ENCODE measurements around the gene SECISBP2L.

The SECISBP2L gene

GRCh38 chr15:48993380-48993779 lies 52.9 kb downstream of the SECISBP2L start:
- H3K27ac ChIP-seq (ENCODE audit: low read depth, low read length, severe bottlenecking) = no peak overlapping the region

GRCh38 chr15:48992545-48992944 lies 53.7 kb downstream of the SECISBP2L start:
- Histone ChIP-seq H3K4me3 (ENCODE audit: extremely low read depth, insufficient read depth, low read length, poor library complexity, severe bottlenecking) (no peak overlapping the region), H3K36me3 (ENCODE audit: control insufficient read depth, insufficient read depth, low read length) (peaks cover 64% of the 10 kb centered on the region), H3K27ac (ENCODE audit: low read depth, low read length, severe bottlenecking) (no peak overlapping the region), H3K9me3 (ENCODE audit: control insufficient read depth, low read length) (no peaks in the 10 kb centered on the region), H3K4me1 (ENCODE audit: control insufficient read depth, insufficient read depth, low read length, poor library complexity, severe bottlenecking) (no peaks in the 10 kb centered on the region)
- WGBS, 2 experiments (ENCODE audit: insufficient coverage in 2 of 2) = no CpG with 5 or more reads among the region's 1 CpG

More at GRCh38 chr15:48993380-48993779, 52.9 kb downstream of the SECISBP2L start:
- H3K36me3 ChIP-seq (ENCODE audit: control insufficient read depth, insufficient read depth, low read length) = peaks cover 63% of the 10 kb centered on the region
- H3K9me3 ChIP-seq (ENCODE audit: control insufficient read depth, low read length) = no peaks in the 10 kb centered on the region
- no peaks in the 10 kb centered on the region for H3K4me1 ChIP-seq (ENCODE audit: control insufficient read depth, insufficient read depth, low read length, poor library complexity, severe bottlenecking)
- H3K4me3 ChIP-seq (ENCODE audit: extremely low read depth, insufficient read depth, low read length, poor library complexity, severe bottlenecking) = no peak overlapping the region

GRCh38 chr15:48992096-48992495 lies 54.1 kb downstream of the SECISBP2L start:
- WGBS, 2 experiments (ENCODE audit: insufficient coverage in 2 of 2) = 100% methylated on average over 5 of the region's 6 CpGs

GRCh38 chr15:48989170-48989569 lies 57.1 kb downstream of the SECISBP2L start:
- H3K4me1 ChIP-seq (ENCODE audit: control insufficient read depth, insufficient read depth, low read length, poor library complexity, severe bottlenecking) = no peaks in the 10 kb centered on the region

More at GRCh38 chr15:48992096-48992495, 54.1 kb downstream of the SECISBP2L start:
- H3K4me3 ChIP-seq (ENCODE audit: extremely low read depth, insufficient read depth, low read length, poor library complexity, severe bottlenecking) = no peak overlapping the region
- H3K4me1 ChIP-seq (ENCODE audit: control insufficient read depth, insufficient read depth, low read length, poor library complexity, severe bottlenecking) = no peaks in the 10 kb centered on the region
- no peak overlapping the region for H3K27ac ChIP-seq (ENCODE audit: low read depth, low read length, severe bottlenecking)
- H3K9me3 ChIP-seq (ENCODE audit: control insufficient read depth, low read length) = no peaks in the 10 kb centered on the region
- H3K36me3 ChIP-seq (ENCODE audit: control insufficient read depth, insufficient read depth, low read length) = peaks cover 60% of the 10 kb centered on the region

GRCh38 chr15:48987142-48987541 lies 59.1 kb downstream of the SECISBP2L start:
- Histone ChIP-seq H3K36me3 (ENCODE audit: control insufficient read depth, insufficient read depth, low read length) (peaks cover 28% of the 10 kb centered on the region), H3K9me3 (ENCODE audit: control insufficient read depth, low read length) (no peaks in the 10 kb centered on the region), H3K4me1 (ENCODE audit: control insufficient read depth, insufficient read depth, low read length, poor library complexity, severe bottlenecking) (no peaks in the 10 kb centered on the region), H3K4me3 (ENCODE audit: extremely low read depth, insufficient read depth, low read length, poor library complexity, severe bottlenecking) (no peak overlapping the region), H3K27ac (ENCODE audit: low read depth, low read length, severe bottlenecking) (no peak overlapping the region)

More at GRCh38 chr15:48989170-48989569, 57.1 kb downstream of the SECISBP2L start:
- Histone ChIP-seq H3K4me3 (ENCODE audit: extremely low read depth, insufficient read depth, low read length, poor library complexity, severe bottlenecking) (no peak overlapping the region), H3K36me3 (ENCODE audit: control insufficient read depth, insufficient read depth, low read length) (peaks cover 47% of the 10 kb centered on the region), H3K27ac (ENCODE audit: low read depth, low read length, severe bottlenecking) (no peak overlapping the region), H3K9me3 (ENCODE audit: control insufficient read depth, low read length) (no peaks in the 10 kb centered on the region)
- WGBS, 2 experiments (ENCODE audit: insufficient coverage in 2 of 2) = no CpG with 5 or more reads among the region's 1 CpG

GRCh38 chr15:48986240-48986639 lies 60.0 kb downstream of the SECISBP2L start:
- WGBS, 2 experiments (ENCODE audit: insufficient coverage in 2 of 2) = 92 to 97% methylated on average over 3 to 4 of the region's 5 CpGs
- Histone ChIP-seq H3K36me3 (ENCODE audit: control insufficient read depth, insufficient read depth, low read length) (peaks cover 19% of the 10 kb centered on the region), H3K27ac (ENCODE audit: low read depth, low read length, severe bottlenecking) (no peak overlapping the region), H3K9me3 (ENCODE audit: control insufficient read depth, low read length) (no peaks in the 10 kb centered on the region), H3K4me1 (ENCODE audit: control insufficient read depth, insufficient read depth, low read length, poor library complexity, severe bottlenecking) (no peaks in the 10 kb centered on the region), H3K4me3 (ENCODE audit: extremely low read depth, insufficient read depth, low read length, poor library complexity, severe bottlenecking) (no peak overlapping the region)

GRCh38 chr15:48985516-48985915 lies 60.7 kb downstream of the SECISBP2L start:
- H3K4me1 ChIP-seq (ENCODE audit: control insufficient read depth, insufficient read depth, low read length, poor library complexity, severe bottlenecking) = no peaks in the 10 kb centered on the region
- no peaks in the 10 kb centered on the region for H3K9me3 ChIP-seq (ENCODE audit: control insufficient read depth, low read length)
- no CpG with 5 or more reads among the region's 3 CpGs for WGBS, 2 experiments (ENCODE audit: insufficient coverage in 2 of 2)
- no peak overlapping the region for H3K27ac ChIP-seq (ENCODE audit: low read depth, low read length, severe bottlenecking)
- H3K4me3 ChIP-seq (ENCODE audit: extremely low read depth, insufficient read depth, low read length, poor library complexity, severe bottlenecking) = no peak overlapping the region
- H3K36me3 ChIP-seq (ENCODE audit: control insufficient read depth, insufficient read depth, low read length) = peaks cover 15% of the 10 kb centered on the region

GRCh38 chr15:48984811-48985352 lies 61.4 kb downstream of the SECISBP2L start:
- Histone ChIP-seq H3K9me3 (ENCODE audit: control insufficient read depth, low read length) (no peaks in the 10 kb centered on the region), H3K4me3 (ENCODE audit: extremely low read depth, insufficient read depth, low read length, poor library complexity, severe bottlenecking) (no peak overlapping the region), H3K36me3 (ENCODE audit: control insufficient read depth, insufficient read depth, low read length) (peaks cover 8% of the 10 kb centered on the region), H3K27ac (ENCODE audit: low read depth, low read length, severe bottlenecking) (no peak overlapping the region), H3K4me1 (ENCODE audit: control insufficient read depth, insufficient read depth, low read length, poor library complexity, severe bottlenecking) (no peaks in the 10 kb centered on the region)
- 90% methylated on average over 3 of the region's 4 CpGs; no CpG with 5 or more reads in 1 of the 2 experiments for WGBS, 2 experiments (ENCODE audit: insufficient coverage in 2 of 2)

GRCh38 chr15:48984021-48984710 lies 62.1 kb downstream of the SECISBP2L start:
- 95 to 98% methylated on average over 3 of the region's 7 CpGs for WGBS, 2 experiments (ENCODE audit: insufficient coverage in 2 of 2)
- Histone ChIP-seq H3K9me3 (ENCODE audit: control insufficient read depth, low read length) (no peaks in the 10 kb centered on the region), H3K27ac (ENCODE audit: low read depth, low read length, severe bottlenecking) (no peak overlapping the region), H3K4me1 (ENCODE audit: control insufficient read depth, insufficient read depth, low read length, poor library complexity, severe bottlenecking) (no peaks in the 10 kb centered on the region), H3K4me3 (ENCODE audit: extremely low read depth, insufficient read depth, low read length, poor library complexity, severe bottlenecking) (no peak overlapping the region), H3K36me3 (ENCODE audit: control insufficient read depth, insufficient read depth, low read length) (peaks cover 6% of the 10 kb centered on the region)

GRCh38 chr15:48983300-48983699 lies 62.9 kb downstream of the SECISBP2L start:
- peaks cover 5% of the 10 kb centered on the region for H3K36me3 ChIP-seq (ENCODE audit: control insufficient read depth, insufficient read depth, low read length)
- no peaks in the 10 kb centered on the region for H3K9me3 ChIP-seq (ENCODE audit: control insufficient read depth, low read length)
- H3K27ac ChIP-seq (ENCODE audit: low read depth, low read length, severe bottlenecking) = no peak overlapping the region
- 89 to 92% methylated on average over 3 of the region's 5 CpGs for WGBS, 2 experiments (ENCODE audit: insufficient coverage in 2 of 2)
- no peaks in the 10 kb centered on the region for H3K4me1 ChIP-seq (ENCODE audit: control insufficient read depth, insufficient read depth, low read length, poor library complexity, severe bottlenecking)
- H3K4me3 ChIP-seq (ENCODE audit: extremely low read depth, insufficient read depth, low read length, poor library complexity, severe bottlenecking) = no peak overlapping the region

GRCh38 chr15:48981941-48982340 lies 64.3 kb downstream of the SECISBP2L start:
- Histone ChIP-seq H3K9me3 (ENCODE audit: control insufficient read depth, low read length) (no peaks in the 10 kb centered on the region), H3K4me1 (ENCODE audit: control insufficient read depth, insufficient read depth, low read length, poor library complexity, severe bottlenecking) (no peaks in the 10 kb centered on the region), H3K27ac (ENCODE audit: low read depth, low read length, severe bottlenecking) (no peak overlapping the region), H3K36me3 (ENCODE audit: control insufficient read depth, insufficient read depth, low read length) (no peaks in the 10 kb centered on the region), H3K4me3 (ENCODE audit: extremely low read depth, insufficient read depth, low read length, poor library complexity, severe bottlenecking) (no peak overlapping the region)
- WGBS, 2 experiments (ENCODE audit: insufficient coverage in 2 of 2) = 84 to 88% methylated on average over 2 of the region's 4 CpGs

Data from mesodermal cell (in vitro differentiated cells).